Stomach (tissue), 9 donors: ENCODE measurements around the gene URB1. TPM values are rescaled to one million over a fixed set of nuclear protein-coding genes. Genes with fewer than 3 reads are reported as not detected.
"Not testable (repeated sequence)": the region's sequence is repeated elsewhere in the genome, so short reads cannot be mapped to it uniquely, and the experiment has no call there.

ENCODE experiments used
- DNase-seq, 2 donors: peaks; one replicate each; pipeline versions ENCODE4 v3.0.0 to v3.0.0-alpha.2; 2013 to 2019
- H3K27ac ChIP-seq, 5 donors: fragments of 200-600 bp in 4 of 5; sonication (generic) in 4 of 5; one replicate each; pipeline ENCODE4 v1.5.1; 2013 to 2019; ENCODE audit warnings: mild to moderate bottlenecking in 1 of 5, moderate library complexity in 1 of 5
- H3K27me3 ChIP-seq, 3 donors: fragments of 200-600 bp; sonication (generic); one replicate each; pipeline ENCODE4 v1.5.1; 2017 to 2019; ENCODE audit warnings: mixed run types in 1 of 3
- H3K36me3 ChIP-seq, 4 donors: fragments of 200-600 bp; sonication (generic); 1 replicate in 3 of 4; 2 replicates in 1 of 4; pipeline ENCODE4 v1.5.1; 2016 to 2019
- H3K4me1 ChIP-seq, 4 donors: fragments of 200-600 bp; sonication (generic); one replicate each; pipeline ENCODE4 v1.5.1; 2016 to 2019
- H3K4me3 ChIP-seq, 4 donors: fragments of 200-600 bp; sonication (generic) in 3 of 4; one replicate each; pipeline ENCODE4 v1.5.1; 2016 to 2019; ENCODE audit warnings: mild to moderate bottlenecking in 1 of 4
- H3K9me3 ChIP-seq, 4 donors: fragments of 200-600 bp; sonication (generic); one replicate each; pipeline ENCODE4 v1.5.1; 2016 to 2019
- CTCF ChIP-seq, 7 experiments: fragments of 450-650 bp in 4 of 7; fragments of 200-600 bp in 3 of 7; sonication (generic) in 3 of 7; IDR thresholded peaks; one replicate each; pipeline ENCODE4 v1.5.1; 2016 to 2019; ENCODE audit warnings: antibody characterized with exemption in 7 of 7, control low read depth in 2 of 7, mild to moderate bottlenecking in 1 of 7
- EP300 ChIP-seq: sonication (generic); formaldehyde crosslinking; IDR thresholded peaks from one replicate; pipeline ENCODE4 v1.6.1; 2017; ENCODE audit warnings: antibody characterized with exemption
- POLR2A ChIP-seq, 4 donors: fragments of 450-650 bp; IDR thresholded peaks; one replicate each; pipeline ENCODE4 v1.6.1; 2016; ENCODE audit warnings: antibody characterized with exemption in 4 of 4, control low read depth in 2 of 4, mild to moderate bottlenecking in 1 of 4, moderate library complexity in 1 of 4
- POLR2AphosphoS5 ChIP-seq, 3 donors: sonication (generic); formaldehyde crosslinking; IDR thresholded peaks; one replicate each; pipeline ENCODE4 v1.6.1; 2016; ENCODE audit warnings: antibody characterized with exemption in 3 of 3
- WGBS, 5 donors: extraction: QIAGEN DNeasy Blood & Tissue Kit in 3 of 5; methylation state at CpG; one replicate each; pipeline versions ENCODE4 v1.1.5 to v1.1.7; 2013 to 2018; 5-methylcytosine and 5-hydroxymethylcytosine counted together
- intact Hi-C: fragments of 100-400 bp; cut with DNase I; formaldehyde crosslinking; loops from one replicate; pipeline ENCODE4 v1.15.1; 2023; ENCODE audit warnings: low total_unique reads
- polyA plus RNA-seq, 3 donors: library from polyadenylated mRNA; stranded (reverse); fragments of 200-250 nt; gene quantifications; one replicate each; pipeline ENCODE4 v1.2.3, GENCODE V29; 2013
- small RNA-seq, 4 donors: library from RNA; depleted of rRNA; stranded (forward); fragments of <200 nt; gene quantifications; one replicate each; pipeline ENCODE3, GENCODE V24; 2016
- total RNA-seq, 5 donors: library from RNA; depleted of rRNA; stranded (reverse); fragments of >200 nt; gene quantifications; one replicate each; pipeline versions ENCODE4 v1.1.0 to v1.2.3, GENCODE V29; 2014 to 2016
- donor health status: healthy with polysubstance abuse.
- donor health status: Bipolar disorder and iron deficiency.
- donor health status: healthy.

The URB1 gene
- total and polyA plus RNA-seq, 8 donors: 1.2 to 16.3 (median 10.2) TPM

GRCh38 chr21:32270748-32271147, 122.1 kb downstream of the URB1 start:
- no peak overlapping the region for H3K4me3 ChIP-seq
- H3K27ac ChIP-seq: no peak overlapping the region
- intact Hi-C loops: no loop called here
- no peaks in the 10 kb centered on the region for H3K9me3 ChIP-seq
- WGBS, 5 donors: 84 to 92% (median 86%) methylated on average over 4 of the region's 4 CpGs
- no peaks in the 10 kb centered on the region for H3K4me1 ChIP-seq
- H3K36me3 ChIP-seq: peaks cover 0 to 74% (median 69%) of the 10 kb centered on the region in 4 donors
- DNase-seq: no peak
- no peaks in the 10 kb centered on the region for H3K27me3 ChIP-seq
- no peak for TF ChIP-seq EP300
- TF ChIP-seq CTCF (IDR thresholded peaks at IDR 0.05): no peak
- TF ChIP-seq POLR2A (IDR thresholded peaks at IDR 0.05): no peak
- no peak for TF ChIP-seq POLR2AphosphoS5 (IDR thresholded peaks at IDR 0.05)

- H3K36me3 ChIP-seq: peaks cover 0 to 41% (median 41%) of the 10 kb centered on the region in 4 donors
- H3K9me3 ChIP-seq, H3K4me3 ChIP-seq, H3K27me3 ChIP-seq, H3K27ac ChIP-seq, intact Hi-C loops, H3K4me1 ChIP-seq, DNase-seq: not testable (repeated sequence)
- 93 to 97% (median 94%) methylated on average over 4 to 22 of the region's 23 CpGs for WGBS, 5 donors
Observed at GRCh38 chr21:32265321-32265720, 127.5 kb downstream of the URB1 start.

GRCh38 chr21:32261929-32262328, 130.9 kb downstream of the URB1 start:
- no peak overlapping the region for H3K4me3 ChIP-seq
- no peaks in the 10 kb centered on the region for H3K27me3 ChIP-seq
- no peak overlapping the region for H3K27ac ChIP-seq
- no peak for TF ChIP-seq POLR2A (IDR thresholded peaks at IDR 0.05)
- no peak for TF ChIP-seq POLR2AphosphoS5 (IDR thresholded peaks at IDR 0.05)
- no peak for TF ChIP-seq CTCF (IDR thresholded peaks at IDR 0.05)
- no peak for TF ChIP-seq EP300
- 92 to 95% (median 94%) methylated on average over 5 of the region's 5 CpGs for WGBS, 5 donors
- intact Hi-C loops: loop anchor here (5.0 kb wide), 1 partner anchor 400 kb away; no protein-coding TSS in a partner anchor
- DNase-seq: no peak
- peaks cover 0 to 8% (median 7%) of the 10 kb centered on the region in 4 donors for H3K36me3 ChIP-seq
- H3K9me3 ChIP-seq: no peaks in the 10 kb centered on the region
- peaks cover 4 to 17% (median 13%) of the 10 kb centered on the region in 4 donors for H3K4me1 ChIP-seq

Small RNA genes lying within 50 kb of the gene (small RNA-seq; reads per million reads assigned to genes)
- 13.0 to 83.3 (median 47.0) reads per million in 4 donors for gene SNORA80A

Other genes with a start within 250 kb of the URB1 start
- 1 to 10 TPM in 3 of 5 donors, not detected in 2; 1.4 to 9.5 (median 1.4) TPM for gene MIS18A, start 114.0 kb downstream of the URB1 start, total RNA-seq
- 10 to 100 TPM in 1 of 3 donors, 1 to 10 TPM in 2; 7.7 to 10.7 (median 8.3) TPM for gene MIS18A, start 114.0 kb downstream of the URB1 start, polyA plus RNA-seq
- under 1 TPM in 1 of 5 donors, not detected in 4; 0.55 TPM for gene MRAP, start 94.2 kb downstream of the URB1 start, total RNA-seq
- gene MRAP, start 94.2 kb downstream of the URB1 start, polyA plus RNA-seq: under 1 TPM in 1 of 3 donors, not detected in 2; 0.30 TPM
- 100 to 1,000 TPM in 1 of 5 donors, 10 to 100 TPM in 4; 10.6 to 142 (median 48.7) TPM for gene EVA1C, start 19.7 kb upstream of the URB1 start, total RNA-seq
- 10 to 100 TPM; 18.2 to 39.1 (median 33.6) TPM for gene EVA1C, start 19.7 kb upstream of the URB1 start, polyA plus RNA-seq
- gene TCP10L, start 192.5 kb upstream of the URB1 start, total RNA-seq: under 1 TPM in 1 of 5 donors, not detected in 4; 0.73 TPM
- gene TCP10L, start 192.5 kb upstream of the URB1 start, polyA plus RNA-seq: 1 to 10 TPM in 1 of 3 donors, not detected in 2; 1.3 TPM
- gene CFAP298, start 219.4 kb upstream of the URB1 start, total RNA-seq: 10 to 100 TPM in 3 of 5 donors, 1 to 10 TPM in 1, under 1 TPM in 1; 0.87 to 61.8 (median 16.7) TPM
- 10 to 100 TPM; 39.8 to 41.1 (median 40.0) TPM for gene CFAP298, start 219.4 kb upstream of the URB1 start, polyA plus RNA-seq